ENCODE measurements around the gene HMGN1.
"Not testable (repeated sequence)": the region's sequence is repeated elsewhere in the genome, so short reads cannot be mapped to it uniquely, and the experiment has no call there.

HMGN1 gene

GRCh38 chr21:39387461-39388037, 38.7 kb upstream of the HMGN1 start:
- TF ChIP-seq CTCF (IDR thresholded peaks at IDR 0.05; ENCODE audit: insufficient read depth, low read depth, low read length, missing control alignments): no peak
- peak overlapping the region; percentile 52 for H3K4me3 ChIP-seq (ENCODE audit: low read length)
- DNase-seq (ENCODE audit: low read depth): peak; percentile 77

GRCh38 chr21:39386899-39387298, 38.0 kb upstream of the HMGN1 start:
- H3K4me3 ChIP-seq (ENCODE audit: low read length): no peak overlapping the region
- DNase-seq (ENCODE audit: low read depth): no peak
- no peak for TF ChIP-seq CTCF (IDR thresholded peaks at IDR 0.05; ENCODE audit: insufficient read depth, low read depth, low read length, missing control alignments)

- DNase-seq (ENCODE audit: low read depth): peak; percentile 18
- no peak for TF ChIP-seq CTCF (IDR thresholded peaks at IDR 0.05; ENCODE audit: insufficient read depth, low read depth, low read length, missing control alignments)
- H3K4me3 ChIP-seq (ENCODE audit: low read length): peak overlapping the region; percentile 45
Observed at GRCh38 chr21:39386194-39386593, 37.3 kb upstream of the HMGN1 start.

GRCh38 chr21:39385299-39386145, 36.6 kb upstream of the HMGN1 start:
- TF ChIP-seq CTCF (IDR thresholded peaks at IDR 0.05; ENCODE audit: insufficient read depth, low read depth, low read length, missing control alignments): no peak
- peak overlapping the region; percentile 45 for H3K4me3 ChIP-seq (ENCODE audit: low read length)
- peak; percentile 65 for DNase-seq (ENCODE audit: low read depth)

GRCh38 chr21:39384674-39385298, 35.9 kb upstream of the HMGN1 start:
- no peak for DNase-seq (ENCODE audit: low read depth)
- TF ChIP-seq CTCF (IDR thresholded peaks at IDR 0.05; ENCODE audit: insufficient read depth, low read depth, low read length, missing control alignments): no peak

GRCh38 chr21:39382096-39382495, 33.2 kb upstream of the HMGN1 start:
- not testable (repeated sequence) for H3K4me3 ChIP-seq (ENCODE audit: low read length); DNase-seq (ENCODE audit: low read depth)

More at GRCh38 chr21:39384674-39385298, 35.9 kb upstream of the HMGN1 start:
- no peak overlapping the region for H3K4me3 ChIP-seq (ENCODE audit: low read length)

GRCh38 chr21:39381009-39381408, 32.1 kb upstream of the HMGN1 start:
- peak overlapping the region; percentile 86 for H3K4me3 ChIP-seq (ENCODE audit: low read length)
- TF ChIP-seq CTCF (IDR thresholded peaks at IDR 0.05; ENCODE audit: insufficient read depth, low read depth, low read length, missing control alignments): no peak

More at GRCh38 chr21:39381009-39381408, 32.1 kb upstream of the HMGN1 start:
- no peak for DNase-seq (ENCODE audit: low read depth)

Data from epithelial cell of esophagus (primary cell).